ENCODE results near the gene MAST4.

MAST4 gene

GRCh38 chr5:66989781-66990180, 393.6 kb downstream of the MAST4 start:
- Mint-ChIP-seq H3K4me3 (no peak overlapping the region), H3K27ac (no peak overlapping the region), H3K36me3 (no peaks in the 10 kb centered on the region), H3K4me1 (no peaks in the 10 kb centered on the region), H3K9me3 (no peaks in the 10 kb centered on the region)
- DNase-seq (ENCODE audit: low spot score in 2 of 2) (no peak), ATAC-seq (no peak)

GRCh38 chr5:66991746-66992145, 395.6 kb downstream of the MAST4 start:
- DNase-seq (ENCODE audit: low spot score in 2 of 2): no peak
- Mint-ChIP-seq H3K4me1 (no peaks in the 10 kb centered on the region), H3K4me3 (no peak overlapping the region), H3K36me3 (no peaks in the 10 kb centered on the region), H3K9me3 (no peaks in the 10 kb centered on the region), H3K27ac (no peak overlapping the region)
- ATAC-seq: no peak

- H3K27ac Mint-ChIP-seq: no peak overlapping the region
- no peaks in the 10 kb centered on the region for H3K36me3 Mint-ChIP-seq
- H3K4me1 Mint-ChIP-seq: no peaks in the 10 kb centered on the region
- ATAC-seq (no peak), DNase-seq (ENCODE audit: low spot score in 2 of 2) (no peak)
- H3K9me3 Mint-ChIP-seq: no peaks in the 10 kb centered on the region
- H3K4me3 Mint-ChIP-seq: no peak overlapping the region
These were observed 396.4 kb downstream of the MAST4 start for GRCh38 chr5:66992547-66992946.

GRCh38 chr5:66993448-66993847, 397.3 kb downstream of the MAST4 start:
- no peak for DNase-seq (ENCODE audit: low spot score in 2 of 2)
- Mint-ChIP-seq H3K4me3 (no peak overlapping the region), H3K36me3 (no peaks in the 10 kb centered on the region), H3K9me3 (no peaks in the 10 kb centered on the region), H3K4me1 (no peaks in the 10 kb centered on the region), H3K27ac (no peak overlapping the region)
- ATAC-seq: no peak

- Mint-ChIP-seq H3K4me1 (no peaks in the 10 kb centered on the region), H3K27ac (no peak overlapping the region), H3K4me3 (no peak overlapping the region), H3K36me3 (no peaks in the 10 kb centered on the region), H3K9me3 (no peaks in the 10 kb centered on the region)
- ATAC-seq (no peak), DNase-seq (ENCODE audit: low spot score in 2 of 2) (no peak)
These were observed 397.7 kb downstream of the MAST4 start for GRCh38 chr5:66993882-66994281.

GRCh38 chr5:66994790-66995189, 398.6 kb downstream of the MAST4 start:
- no peak for ATAC-seq
- no peaks in the 10 kb centered on the region for H3K4me1 Mint-ChIP-seq

GRCh38 chr5:67000794-67001475, 404.7 kb downstream of the MAST4 start:
- H3K4me3 Mint-ChIP-seq: no peak overlapping the region
- H3K4me1 Mint-ChIP-seq: peaks cover 13% of the 10 kb centered on the region
- ATAC-seq (no peak), DNase-seq (ENCODE audit: low spot score in 2 of 2) (no peak)
- H3K9me3 Mint-ChIP-seq: no peaks in the 10 kb centered on the region
- H3K27ac Mint-ChIP-seq: no peak overlapping the region
- peaks cover 16% of the 10 kb centered on the region for H3K36me3 Mint-ChIP-seq

More at GRCh38 chr5:66994790-66995189, 398.6 kb downstream of the MAST4 start:
- Mint-ChIP-seq H3K9me3 (no peaks in the 10 kb centered on the region), H3K27ac (no peak overlapping the region), H3K4me3 (no peak overlapping the region), H3K36me3 (no peaks in the 10 kb centered on the region)
- DNase-seq (ENCODE audit: low spot score in 2 of 2): no peak

GRCh38 chr5:67002832-67003684, 406.9 kb downstream of the MAST4 start:
- H3K4me3 Mint-ChIP-seq: peak overlapping the region; percentile 91
- H3K36me3 Mint-ChIP-seq: peaks cover 16% of the 10 kb centered on the region
- peaks cover 32% of the 10 kb centered on the region for H3K4me1 Mint-ChIP-seq
- no peak for DNase-seq (ENCODE audit: low spot score in 2 of 2)
- H3K27ac Mint-ChIP-seq: peak overlapping the region; percentile 99
- no peak for ATAC-seq
- H3K9me3 Mint-ChIP-seq: no peaks in the 10 kb centered on the region

GRCh38 chr5:67003685-67003934, 407.4 kb downstream of the MAST4 start:
- peak overlapping the region; percentile 91 for H3K4me3 Mint-ChIP-seq
- DNase-seq (ENCODE audit: low spot score in 2 of 2) (no peak), ATAC-seq (no peak)
- no peaks in the 10 kb centered on the region for H3K9me3 Mint-ChIP-seq
- peak overlapping the region; percentile 99 for H3K27ac Mint-ChIP-seq
- H3K36me3 Mint-ChIP-seq: peaks cover 16% of the 10 kb centered on the region
- H3K4me1 Mint-ChIP-seq: peaks cover 38% of the 10 kb centered on the region

- Mint-ChIP-seq H3K9me3 (no peaks in the 10 kb centered on the region), H3K27ac (peak overlapping the region; percentile 99), H3K36me3 (peaks cover 16% of the 10 kb centered on the region), H3K4me3 (peak overlapping the region; percentile 91), H3K4me1 (peaks cover 43% of the 10 kb centered on the region)
- peak; percentile 72 to 86 for DNase-seq (ENCODE audit: low spot score in 2 of 2)
- ATAC-seq: peak; percentile 88
These were observed 407.9 kb downstream of the MAST4 start for GRCh38 chr5:67003935-67004729.

- peaks cover 50% of the 10 kb centered on the region for H3K4me1 Mint-ChIP-seq
- ATAC-seq (no peak), DNase-seq (ENCODE audit: low spot score in 2 of 2) (no peak)
- H3K9me3 Mint-ChIP-seq: no peaks in the 10 kb centered on the region
- H3K27ac Mint-ChIP-seq: peak overlapping the region; percentile 99
- H3K36me3 Mint-ChIP-seq: peaks cover 16% of the 10 kb centered on the region
- peak overlapping the region; percentile 91 for H3K4me3 Mint-ChIP-seq
These were observed 408.6 kb downstream of the MAST4 start for GRCh38 chr5:67004730-67005350.

GRCh38 chr5:67005737-67006499, 409.7 kb downstream of the MAST4 start:
- peak overlapping the region; percentile 91 for H3K4me3 Mint-ChIP-seq
- H3K36me3 Mint-ChIP-seq: peaks cover 16% of the 10 kb centered on the region
- no peaks in the 10 kb centered on the region for H3K9me3 Mint-ChIP-seq
- ATAC-seq (peak; percentile 19), DNase-seq (ENCODE audit: low spot score in 2 of 2) (no peak)
- peaks cover 61% of the 10 kb centered on the region for H3K4me1 Mint-ChIP-seq
- peak overlapping the region; percentile 99 for H3K27ac Mint-ChIP-seq

GRCh38 chr5:67006500-67006848, 410.3 kb downstream of the MAST4 start:
- H3K36me3 Mint-ChIP-seq: peaks cover 18% of the 10 kb centered on the region
- H3K9me3 Mint-ChIP-seq: no peaks in the 10 kb centered on the region
- H3K4me1 Mint-ChIP-seq: peaks cover 67% of the 10 kb centered on the region
- peak overlapping the region; percentile 91 for H3K4me3 Mint-ChIP-seq
- no peak for DNase-seq (ENCODE audit: low spot score in 2 of 2)
- ATAC-seq: no peak
- H3K27ac Mint-ChIP-seq: peak overlapping the region; percentile 35

GRCh38 chr5:67009028-67009427, 412.8 kb downstream of the MAST4 start:
- ATAC-seq: no peak

More at GRCh38 chr5:67009028-67009427, 412.8 kb downstream of the MAST4 start:
- Mint-ChIP-seq H3K36me3 (peaks cover 22% of the 10 kb centered on the region), H3K9me3 (no peaks in the 10 kb centered on the region), H3K4me1 (peaks cover 84% of the 10 kb centered on the region), H3K4me3 (peak overlapping the region; percentile 91), H3K27ac (peak overlapping the region; percentile 35)
- DNase-seq (ENCODE audit: low spot score in 2 of 2): no peak

Data from stimulated activated effector memory CD8-positive, alpha-beta T cell treated with anti-CD3 and anti-CD28 coated beads, Interleukin-12 subunit alpha, Interleukin-12 subunit beta, amount 100 ng/mL, for 72 hours (primary cell).